HG02642 (cell line): ENCODE results near the gene SLC39A11.
A peak's percentile ranks its signal among the peaks of the same experiment; 100 is the strongest.

Experiments
- ATAC-seq: cut with Tn5 transposase; IDR thresholded peaks from one replicate; pipeline ENCODE4 v1.9.1; 2021; ENCODE audit warnings: mild to moderate bottlenecking; ENCODE audit not compliant: unreplicated experiment, poor library complexity

The SLC39A11 gene

DNA sequence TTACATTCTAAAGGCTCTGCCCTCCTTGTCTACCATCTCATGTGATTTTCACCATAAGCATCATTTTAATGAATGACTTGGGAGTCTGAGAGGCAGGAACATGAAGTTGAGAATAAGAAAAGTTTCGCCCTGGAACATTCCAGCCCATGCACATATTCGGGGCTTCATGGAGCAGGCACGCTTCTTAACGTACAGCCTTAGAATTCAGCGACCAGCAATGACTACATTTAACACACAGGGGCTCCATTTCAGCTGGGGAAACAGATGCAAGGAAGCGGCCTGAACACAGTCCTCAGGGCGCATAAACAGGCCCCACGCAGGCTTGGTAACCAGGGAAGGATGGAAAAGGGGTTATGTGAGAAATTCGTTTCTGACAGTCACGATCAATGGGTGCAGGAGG is 357.4 kb downstream of the SLC39A11 start:
- no peak for ATAC-seq

DNA sequence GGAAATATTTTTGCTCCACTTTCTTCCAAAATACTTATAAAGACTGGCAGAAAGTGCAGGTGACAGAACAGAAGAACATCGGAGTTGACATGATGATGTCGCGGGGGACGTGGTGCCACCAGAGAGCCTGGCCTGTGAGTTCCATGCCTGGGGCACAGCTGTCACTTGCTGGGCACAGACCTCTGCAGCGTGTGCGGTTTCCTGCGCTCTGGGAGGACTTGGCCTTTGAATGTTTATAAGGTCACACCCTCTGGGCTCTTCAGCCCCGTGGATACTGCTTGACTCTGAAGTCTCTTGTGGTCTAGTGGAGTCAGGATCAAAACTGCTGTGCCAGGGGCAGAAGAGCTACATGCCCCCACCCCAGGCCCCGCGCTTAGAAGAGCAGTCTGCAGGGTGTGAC is 357.9 kb downstream of the SLC39A11 start:
- ATAC-seq, result no peak

DNA sequence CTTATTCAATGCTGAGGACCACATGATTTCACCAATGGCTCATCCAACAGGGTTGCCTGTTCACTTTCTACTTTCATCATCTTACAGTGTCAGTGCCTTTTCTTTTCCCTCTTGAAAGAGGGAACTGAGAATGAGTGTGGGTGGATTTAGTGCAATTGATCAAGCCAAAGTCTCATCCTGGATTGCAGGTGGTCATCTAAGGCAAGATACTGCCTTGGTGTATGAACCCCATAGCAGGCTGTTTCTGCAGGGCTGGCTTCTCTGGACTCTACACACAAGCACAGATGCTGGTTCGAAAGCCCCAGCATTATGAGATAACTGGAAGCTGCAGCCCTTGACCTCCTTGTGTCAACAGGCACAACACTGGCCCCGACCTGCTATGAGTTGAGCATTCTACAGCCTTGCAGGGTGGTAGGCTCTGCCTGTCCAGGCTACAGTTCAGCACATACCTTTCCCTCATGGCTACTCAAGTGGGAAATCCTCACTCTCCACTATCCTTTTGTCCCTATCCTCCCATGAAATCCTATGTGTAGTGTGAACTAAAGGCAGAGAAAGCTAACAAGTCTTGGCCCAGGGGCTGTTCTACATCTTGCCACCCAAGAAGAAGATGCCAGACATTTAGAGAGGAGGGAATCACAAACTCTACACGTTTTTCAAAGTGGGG is 358.7 kb downstream of the SLC39A11 start:
- ATAC-seq, result peak; percentile 71

DNA sequence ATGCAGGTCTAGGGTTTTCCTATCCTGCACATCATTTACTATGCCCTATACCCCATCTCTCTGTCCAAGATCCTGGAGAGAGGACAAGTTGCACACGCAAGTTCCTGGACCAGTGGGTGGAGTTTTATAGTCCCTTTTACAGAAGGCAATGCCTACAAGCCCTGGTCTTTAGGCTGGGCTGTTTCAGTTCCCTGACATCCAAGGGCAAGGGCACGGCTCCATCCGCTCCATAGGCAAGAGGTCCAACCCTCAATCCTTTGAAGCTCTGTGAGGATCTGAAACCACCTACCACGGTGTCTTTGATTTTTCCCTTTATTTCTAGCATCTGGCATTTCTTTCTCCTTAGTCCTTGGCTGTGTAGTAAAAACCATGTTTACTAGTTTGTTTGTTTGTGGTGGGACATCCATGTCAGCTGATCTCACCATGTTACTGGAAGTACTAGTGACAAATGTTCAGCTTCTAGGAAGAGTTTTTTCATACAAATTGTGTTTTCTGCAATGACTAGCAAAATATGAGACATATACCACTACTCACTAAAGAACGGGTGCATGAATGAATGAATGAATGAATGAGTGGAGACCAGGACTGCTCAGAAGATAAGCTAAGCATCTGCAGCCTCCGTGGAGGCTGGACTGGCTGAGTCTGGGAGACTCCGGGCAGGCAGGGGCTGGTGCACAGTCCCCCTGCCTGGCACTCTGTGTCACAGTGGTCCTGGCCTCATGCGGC is 359.4 kb downstream of the SLC39A11 start:
- no peak for ATAC-seq

DNA sequence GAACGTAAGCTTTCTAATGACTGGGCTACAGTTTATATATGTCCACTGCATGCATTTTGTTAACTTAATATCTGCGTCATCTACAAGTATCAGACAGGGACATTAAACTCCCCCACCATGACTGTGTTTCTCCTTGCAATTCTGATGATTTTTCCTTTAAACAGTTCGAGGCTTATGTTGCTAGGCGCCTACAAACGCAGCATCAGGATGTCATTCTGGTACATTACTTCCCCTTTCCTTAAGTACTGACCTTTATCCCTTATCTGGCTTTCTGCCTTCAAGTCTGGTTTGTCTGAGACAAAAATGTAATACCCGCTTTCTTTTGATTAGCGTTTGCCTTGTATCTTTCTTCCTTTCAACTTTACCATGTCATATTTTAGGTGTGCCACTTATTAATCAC is 362.4 kb downstream of the SLC39A11 start:
- no peak for ATAC-seq

DNA sequence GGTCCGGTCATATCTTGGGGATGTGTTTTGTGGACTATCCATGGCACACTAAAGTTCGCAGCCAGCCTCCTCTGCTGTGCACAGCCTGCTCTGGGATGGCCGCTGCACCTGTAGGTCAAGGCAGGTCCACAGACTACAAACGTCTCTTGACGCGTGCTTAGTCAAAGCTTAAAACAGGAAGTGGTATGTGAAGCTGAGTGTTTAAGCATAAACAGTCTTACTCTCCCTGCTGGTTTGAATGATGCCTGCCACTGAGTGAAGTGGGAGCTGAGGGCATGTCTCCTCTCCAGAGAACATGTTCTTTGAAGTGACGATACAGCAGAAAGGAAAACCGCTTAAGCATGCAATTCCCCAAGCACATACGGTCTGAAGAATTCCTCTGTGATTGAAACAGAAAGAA is 365.6 kb downstream of the SLC39A11 start:
- ATAC-seq, result peak; percentile 88

DNA sequence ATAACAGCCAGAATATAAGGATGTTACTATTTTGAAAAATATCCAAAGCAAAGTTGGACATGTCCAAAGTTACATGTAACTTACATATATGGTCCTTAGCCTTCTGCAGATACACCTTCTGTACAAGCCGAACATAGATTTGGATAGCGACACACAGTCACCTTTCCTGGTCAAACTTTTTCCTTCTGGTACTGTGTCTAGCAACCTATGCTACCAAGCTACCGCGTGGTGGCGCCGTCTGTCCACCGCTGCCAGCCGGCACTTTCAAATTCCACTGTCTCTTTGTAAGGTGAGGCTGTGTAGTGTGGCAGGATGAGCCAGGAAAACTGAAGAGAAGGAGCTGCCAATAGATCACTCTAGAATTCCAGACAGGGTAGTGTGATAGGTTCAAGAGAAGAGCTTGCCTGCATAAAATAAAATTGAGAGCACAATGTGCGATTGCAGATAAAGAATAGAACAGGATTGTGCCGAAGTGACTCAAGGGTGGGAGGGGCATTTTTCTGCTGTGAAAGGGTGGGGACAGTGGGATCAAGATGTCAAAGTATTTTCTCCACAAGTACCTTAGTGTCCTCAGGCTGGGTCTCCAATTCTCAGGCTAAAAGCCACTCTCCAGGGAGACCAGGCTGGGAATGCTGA is 366.9 kb downstream of the SLC39A11 start:
- ATAC-seq, result peak; percentile 45

DNA sequence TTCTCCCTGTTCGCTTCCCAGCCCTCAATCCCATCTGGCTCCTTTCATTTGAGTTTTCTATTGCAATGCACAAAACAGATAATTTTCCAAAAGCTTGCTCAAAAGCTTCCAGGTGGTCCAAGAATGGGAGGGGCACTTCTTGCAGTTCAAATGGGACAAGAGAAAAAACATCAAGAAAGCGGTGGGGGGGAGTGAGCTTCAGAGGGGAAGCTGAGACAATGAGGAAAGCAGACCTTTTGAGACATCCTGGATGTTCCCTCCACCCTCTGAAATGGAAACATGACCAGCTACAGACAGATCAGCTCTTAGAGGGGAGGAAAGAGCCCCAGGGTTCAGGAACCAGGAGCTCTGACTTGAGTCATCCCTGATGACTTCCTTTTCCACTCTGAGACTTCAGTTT is 368.2 kb downstream of the SLC39A11 start:
- no peak for ATAC-seq

DNA sequence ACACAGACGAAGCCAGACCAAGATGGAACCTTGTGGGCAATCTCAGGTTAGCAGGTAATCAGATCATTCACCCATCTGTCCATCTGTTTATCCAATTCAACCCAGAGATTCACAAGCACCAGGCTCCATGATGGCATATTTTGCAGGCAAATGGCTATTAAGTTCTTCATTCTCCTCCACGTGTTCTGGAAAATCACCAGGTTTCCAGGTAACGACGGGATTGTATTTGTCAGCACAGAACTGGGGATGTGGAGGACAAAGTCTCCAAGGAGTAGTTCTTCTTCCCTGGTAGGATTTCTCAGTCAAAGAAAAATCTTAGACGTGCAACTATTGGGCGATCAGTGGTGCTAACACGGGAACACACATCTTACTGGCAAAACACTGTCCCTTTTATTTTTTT is 368.8 kb downstream of the SLC39A11 start:
- no peak for ATAC-seq

DNA sequence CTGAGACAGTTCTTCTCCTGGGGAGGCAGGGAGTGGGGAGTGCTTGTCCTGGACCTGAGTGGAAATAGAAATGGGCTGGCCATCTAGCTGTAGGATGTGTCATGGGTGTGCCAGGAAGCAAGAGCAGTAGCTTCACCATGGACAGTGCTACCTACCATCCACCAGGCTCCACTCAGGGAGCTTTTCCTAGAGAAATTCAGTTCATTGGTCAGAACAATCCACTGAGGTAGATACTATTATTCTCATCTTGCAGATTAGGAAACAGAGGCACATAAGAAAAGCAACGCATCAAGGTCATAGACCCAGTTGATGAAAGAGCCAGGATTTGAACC is 372.0 kb downstream of the SLC39A11 start:
- ATAC-seq, result no peak

DNA sequence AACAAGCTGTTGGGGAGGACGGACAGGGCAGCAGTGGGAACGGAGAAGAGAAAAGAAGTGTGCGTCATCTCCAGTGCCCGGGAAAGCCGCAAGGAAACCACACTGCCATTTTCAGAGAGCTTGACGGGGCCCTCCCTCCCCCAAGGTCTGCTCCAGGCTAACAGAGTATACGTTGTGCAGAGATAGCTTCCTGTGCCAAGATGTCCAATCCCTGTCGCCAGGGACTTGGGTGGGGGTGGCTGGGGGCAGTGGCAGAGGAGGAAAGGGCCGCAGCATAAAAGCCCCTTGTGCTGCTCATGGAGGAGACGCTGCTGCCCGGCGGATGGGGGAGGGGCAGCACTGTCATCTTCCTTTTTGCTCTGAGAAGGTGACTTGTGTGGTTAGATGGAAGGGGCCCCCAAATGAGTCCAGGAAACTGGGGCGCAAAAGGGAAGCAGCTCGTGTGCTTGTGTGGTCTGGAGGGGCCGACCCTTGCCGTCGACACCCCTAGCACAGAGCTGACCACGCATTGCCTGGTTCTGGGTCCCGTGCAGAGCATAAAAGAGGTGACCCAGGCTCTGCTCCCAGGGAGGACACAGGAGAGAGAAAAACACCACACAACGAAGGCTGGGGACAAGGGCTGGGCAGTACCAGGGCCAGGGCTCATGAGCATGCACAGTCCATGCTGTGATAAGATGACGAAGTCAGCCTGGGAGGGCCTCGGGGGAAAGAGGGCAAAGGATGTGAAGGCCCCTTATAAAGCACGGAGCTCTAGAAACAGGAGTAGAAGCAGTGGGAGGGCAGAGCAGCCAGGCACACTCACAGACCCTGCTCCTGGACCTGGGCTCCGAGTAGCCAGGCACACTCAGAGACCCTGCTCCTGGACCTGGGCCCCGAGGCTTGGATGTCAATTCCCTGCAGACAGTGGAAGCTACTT is 372.7 kb downstream of the SLC39A11 start:
- no peak for ATAC-seq

DNA sequence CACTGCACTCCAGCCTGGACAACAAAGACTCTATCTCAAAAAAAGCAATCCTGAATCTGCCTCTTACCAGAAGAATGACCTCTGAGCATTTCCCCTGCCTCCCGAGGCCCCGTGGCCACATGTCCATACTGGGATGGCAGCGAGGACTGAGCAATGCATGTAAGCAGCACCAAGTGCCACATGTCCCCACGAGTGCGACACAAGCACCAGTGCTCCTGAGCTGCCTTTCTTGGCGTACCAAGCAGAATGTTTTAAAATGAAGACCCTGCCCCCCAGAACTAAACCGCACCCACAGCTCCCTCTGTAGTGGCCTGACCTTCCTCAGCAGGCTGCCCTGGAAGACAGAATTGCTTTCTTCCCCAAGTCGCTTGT is 373.3 kb downstream of the SLC39A11 start:
- no peak for ATAC-seq

DNA sequence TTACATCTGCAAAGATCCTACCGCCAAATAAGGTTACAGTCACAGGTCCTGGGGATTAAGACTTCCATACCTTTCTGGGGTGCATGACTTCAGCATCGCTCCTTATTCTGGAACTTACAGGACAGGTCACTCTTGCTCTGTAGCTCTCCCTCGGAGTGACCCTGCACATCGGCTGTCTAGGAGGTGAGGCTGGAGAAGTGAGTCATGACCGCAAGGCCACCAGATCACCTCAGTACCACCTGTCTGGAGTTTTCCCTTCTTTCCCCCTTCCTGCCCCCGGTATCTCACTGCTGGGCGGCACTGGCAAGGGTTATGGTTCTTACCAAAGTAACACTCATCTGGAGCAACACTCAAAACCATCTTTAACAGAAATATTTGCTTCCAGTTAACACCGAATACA is 374.8 kb downstream of the SLC39A11 start:
- ATAC-seq, result no peak

DNA sequence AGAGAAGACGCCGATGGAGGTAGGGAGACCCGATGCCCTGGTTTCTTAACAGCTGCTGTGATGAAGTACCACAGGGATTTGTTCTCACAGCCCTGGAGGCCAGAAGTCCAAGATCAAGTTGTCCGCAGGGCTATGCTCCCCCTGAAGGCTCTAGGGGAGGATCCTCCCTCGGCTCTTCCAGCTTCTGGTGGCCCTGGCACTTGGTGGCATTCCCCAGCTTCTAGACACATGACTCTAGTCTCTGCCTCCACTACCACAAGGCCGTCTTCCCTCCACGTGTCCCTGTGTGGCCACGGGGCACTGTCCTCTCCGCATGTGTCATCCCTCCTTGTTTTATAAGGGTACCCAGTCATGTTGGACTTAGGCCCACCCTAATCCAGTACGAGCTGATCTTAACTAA is 375.2 kb downstream of the SLC39A11 start:
- ATAC-seq, result no peak

DNA sequence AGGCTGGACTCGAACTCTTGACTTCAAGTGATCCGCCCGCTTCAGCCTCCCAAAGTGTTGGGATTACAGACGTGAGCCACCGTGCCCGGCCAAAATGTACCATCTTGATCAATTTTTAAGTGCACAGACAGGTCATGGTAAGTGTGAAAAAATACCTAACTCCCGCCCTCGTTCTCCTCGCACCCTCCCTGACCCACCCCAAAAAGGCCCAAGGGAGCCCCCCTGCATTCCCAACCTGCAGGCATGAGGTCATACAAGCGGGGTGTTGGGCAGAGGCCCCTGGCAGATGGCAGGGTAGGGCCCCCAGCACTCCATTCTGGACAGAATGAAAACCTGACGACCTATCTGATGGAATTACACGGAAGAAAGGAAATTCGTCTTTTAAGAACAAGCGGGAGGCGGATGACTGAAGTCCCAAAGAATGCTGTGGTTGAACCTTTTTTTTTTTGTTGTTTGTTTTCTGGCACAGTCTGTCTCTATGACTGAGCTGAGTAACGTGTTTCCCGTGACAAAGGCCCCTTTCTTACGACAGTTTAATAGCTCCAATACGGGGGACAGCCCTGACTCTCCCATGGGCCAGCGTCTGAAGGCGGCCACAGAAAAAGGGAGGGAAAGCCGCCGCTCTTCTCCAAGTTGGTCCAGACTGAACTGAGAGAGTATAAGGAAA is 376.4 kb downstream of the SLC39A11 start:
- ATAC-seq, result no peak

DNA sequence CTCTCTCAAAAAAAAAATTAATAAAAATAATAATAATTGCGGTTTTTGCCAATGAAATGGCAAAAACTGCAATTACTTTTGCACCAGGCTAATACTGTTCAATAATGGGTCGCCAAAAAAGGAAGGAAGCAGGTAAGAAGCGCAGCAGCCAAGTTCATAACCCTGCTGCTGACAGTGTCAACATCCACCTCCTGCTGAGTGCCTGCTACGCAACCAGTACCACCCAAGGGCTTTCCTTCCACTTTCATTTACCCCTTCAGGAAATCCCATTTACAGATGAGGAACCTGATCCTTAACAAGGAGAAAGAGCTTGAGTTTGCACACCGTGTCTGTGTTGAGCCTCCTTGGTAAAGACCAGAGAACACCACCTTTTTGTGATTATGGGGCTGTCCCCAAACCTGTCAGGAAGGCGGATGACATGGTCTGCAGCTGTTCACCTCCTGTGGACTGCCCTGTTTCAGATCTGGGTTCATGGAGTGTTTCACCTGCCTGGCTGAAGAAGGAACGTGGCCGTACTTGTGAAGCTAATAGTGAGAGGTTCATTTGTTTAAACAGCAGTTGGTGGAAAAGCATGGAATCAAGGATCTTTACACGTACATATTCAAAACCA is 378.0 kb downstream of the SLC39A11 start:
- no peak for ATAC-seq

DNA sequence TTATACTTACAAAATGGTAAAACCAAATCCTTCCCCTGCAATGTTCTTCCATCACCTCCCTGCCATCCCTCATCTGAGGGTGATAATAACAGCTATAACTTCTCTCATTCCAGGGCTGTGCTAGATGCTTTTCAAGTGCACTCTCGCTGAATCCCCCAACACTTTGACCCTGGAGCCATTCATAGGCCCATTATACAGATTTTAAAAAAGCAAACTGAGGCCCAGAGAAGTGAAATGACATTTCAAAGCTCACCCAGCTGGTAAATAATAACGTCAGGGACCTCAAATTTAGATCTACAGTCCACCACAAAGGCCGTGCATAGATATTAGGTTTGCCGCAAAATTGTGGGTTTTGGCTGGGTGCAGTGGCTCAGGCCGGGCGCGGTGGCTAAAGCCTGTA is 378.8 kb downstream of the SLC39A11 start:
- no peak for ATAC-seq

DNA sequence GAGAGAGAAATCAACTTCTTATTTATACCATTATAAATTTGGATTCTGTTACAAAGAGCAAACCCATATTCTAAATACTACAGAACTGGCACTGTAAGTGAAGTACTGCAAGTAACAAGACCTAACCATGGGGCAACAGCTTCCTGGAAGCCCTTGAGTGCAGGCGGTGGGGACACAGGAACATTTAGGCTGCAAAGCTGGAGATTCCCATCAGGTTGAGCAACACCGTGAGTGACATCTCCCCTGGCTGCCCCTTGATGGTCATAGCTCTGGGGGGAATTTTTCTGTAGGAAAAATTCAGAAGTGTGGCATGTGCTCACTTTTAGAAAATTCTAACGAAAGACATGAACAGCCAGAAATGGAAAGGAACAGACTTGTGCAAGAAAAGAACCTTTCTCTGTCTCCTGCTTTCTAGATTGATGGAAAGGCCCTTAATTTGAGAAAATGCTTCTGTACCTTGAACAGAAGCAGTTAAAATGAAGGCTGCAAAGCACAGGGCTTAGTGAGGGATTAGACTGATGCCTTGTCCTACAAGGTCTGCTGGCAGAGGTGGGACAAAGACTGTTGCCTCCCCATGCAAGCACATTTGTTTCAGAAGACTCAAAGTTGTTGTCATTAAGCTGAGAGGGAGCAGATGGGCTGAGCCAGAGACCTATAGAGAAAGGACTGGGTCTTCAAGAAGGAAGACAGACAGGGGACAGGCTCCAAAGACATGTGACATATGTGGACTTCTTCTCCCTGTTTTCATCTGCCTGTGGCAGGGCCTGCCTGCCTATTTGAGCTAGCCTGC is 380.8 kb downstream of the SLC39A11 start:
- no peak for ATAC-seq

DNA sequence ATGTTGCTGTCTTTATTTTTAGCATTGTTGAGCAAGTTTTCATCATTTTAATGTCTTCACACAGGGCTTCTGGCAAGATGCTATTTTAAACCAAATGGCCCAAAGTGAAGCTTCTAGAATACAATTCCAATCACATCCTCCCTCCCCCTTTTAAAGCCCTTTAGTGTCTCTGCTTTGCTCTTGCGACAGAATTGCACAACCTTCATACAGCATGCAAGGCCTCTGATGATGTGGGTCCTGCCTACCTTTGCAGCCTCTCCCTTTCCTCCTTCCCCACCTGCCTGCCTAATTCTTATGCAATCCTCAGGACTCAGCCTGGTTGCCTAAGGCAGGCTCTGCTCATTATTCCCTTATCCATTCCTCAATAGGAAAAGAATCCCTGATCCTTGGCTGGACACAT is 381.7 kb downstream of the SLC39A11 start:
- no peak for ATAC-seq
